ENCODE measurements around the gene GALNTL6.
"Not testable (repeated sequence)": the region's sequence is repeated elsewhere in the genome, so short reads cannot be mapped to it uniquely, and the experiment has no call there.

GALNTL6 gene

DNA sequence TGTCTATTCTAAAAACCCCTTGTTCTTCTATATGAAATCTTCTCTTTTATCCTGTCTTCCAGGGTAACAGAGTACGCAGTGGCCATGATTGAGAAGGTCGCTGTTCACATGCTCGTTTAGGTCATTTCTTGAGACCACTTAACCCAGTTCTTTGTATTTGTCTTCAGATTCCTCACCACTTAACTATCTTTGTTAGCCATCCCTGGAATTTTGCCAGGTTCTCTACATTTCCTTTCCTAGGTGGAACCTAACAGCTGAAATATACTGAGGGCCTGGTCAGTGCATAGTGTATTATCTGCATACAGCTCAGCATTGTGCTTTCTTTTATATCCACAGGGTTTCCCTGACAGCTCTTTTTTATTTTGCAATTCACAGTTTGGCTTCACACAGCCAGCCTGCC is 1206.5 kb downstream of the GALNTL6 start:
- DNase-seq (ENCODE audit: low spot score): no peak

GRCh38 chr4:173021746-173022573 is 1208.8 kb downstream of the GALNTL6 start:
- not testable (repeated sequence) for DNase-seq (ENCODE audit: low spot score)

GRCh38 chr4:173024203-173024602 is 1211.0 kb downstream of the GALNTL6 start:
- no peak for DNase-seq (ENCODE audit: low spot score)

DNA sequence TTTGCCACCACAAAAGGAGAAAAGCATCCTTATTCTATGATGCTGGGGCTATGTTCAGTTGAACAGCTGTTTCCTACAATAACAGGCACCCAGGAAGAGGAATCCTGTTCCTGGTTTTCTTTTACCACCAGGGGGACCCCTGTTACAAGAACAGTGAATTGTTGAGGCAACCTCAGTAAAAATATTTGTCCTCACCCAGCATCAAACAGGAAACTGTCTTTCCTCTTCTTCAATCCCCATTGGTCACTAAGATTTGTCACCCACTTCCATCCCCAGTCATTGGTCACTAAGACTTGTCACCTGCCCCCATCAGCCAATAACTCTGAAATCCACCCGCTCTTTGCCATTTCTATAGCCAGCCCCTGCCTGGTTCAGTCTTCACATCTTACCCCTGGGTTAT is 1211.9 kb downstream of the GALNTL6 start:
- DNase-seq (ENCODE audit: low spot score): peak; percentile 86

GRCh38 chr4:173037242-173037641 is 1224.0 kb downstream of the GALNTL6 start:
- no peak for DNase-seq (ENCODE audit: low spot score)

DNA sequence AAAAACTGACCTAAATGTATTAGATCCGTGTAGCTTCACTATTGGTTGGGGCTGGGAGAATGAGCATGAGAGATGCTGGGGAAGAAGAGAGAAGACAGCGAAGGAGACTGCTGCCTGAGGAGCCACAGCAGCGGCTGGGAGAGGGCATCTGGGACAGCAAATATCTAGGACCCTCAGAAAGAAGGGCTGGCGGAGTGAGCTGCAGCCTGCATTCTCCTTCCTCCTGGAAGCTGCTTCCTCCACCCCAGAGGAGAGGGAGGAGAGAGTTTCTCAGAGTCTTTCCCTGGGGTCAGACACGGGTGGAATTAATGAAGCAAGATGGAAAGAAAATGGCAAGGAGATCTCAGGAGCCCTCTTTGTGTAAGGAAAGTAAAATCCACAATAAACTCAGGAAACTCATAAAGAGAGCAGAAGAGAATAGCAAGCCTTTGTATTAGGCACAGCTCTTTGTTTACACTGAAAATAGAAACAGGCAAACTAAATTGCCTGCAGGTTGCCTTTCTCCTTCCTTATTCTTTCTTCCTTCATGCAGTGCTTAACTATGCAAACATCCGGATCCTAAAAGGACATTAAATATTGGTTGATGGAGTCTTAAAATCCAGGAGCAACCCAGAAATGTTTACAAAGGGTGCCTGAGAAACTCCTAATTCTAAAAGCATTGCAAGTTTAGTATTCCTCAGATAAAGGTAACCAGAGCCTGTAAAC is 1225.1 kb downstream of the GALNTL6 start:
- no peak for DNase-seq (ENCODE audit: low spot score)

GRCh38 chr4:173039617-173040577 is 1226.7 kb downstream of the GALNTL6 start:
- DNase-seq (ENCODE audit: low spot score): peak; percentile 92

GRCh38 chr4:173041482-173041881 is 1228.3 kb downstream of the GALNTL6 start:
- DNase-seq (ENCODE audit: low spot score): no peak

- DNase-seq (ENCODE audit: low spot score): not testable (repeated sequence)
Observed at GRCh38 chr4:173042139-173042538, 1228.9 kb downstream of the GALNTL6 start.

DNA sequence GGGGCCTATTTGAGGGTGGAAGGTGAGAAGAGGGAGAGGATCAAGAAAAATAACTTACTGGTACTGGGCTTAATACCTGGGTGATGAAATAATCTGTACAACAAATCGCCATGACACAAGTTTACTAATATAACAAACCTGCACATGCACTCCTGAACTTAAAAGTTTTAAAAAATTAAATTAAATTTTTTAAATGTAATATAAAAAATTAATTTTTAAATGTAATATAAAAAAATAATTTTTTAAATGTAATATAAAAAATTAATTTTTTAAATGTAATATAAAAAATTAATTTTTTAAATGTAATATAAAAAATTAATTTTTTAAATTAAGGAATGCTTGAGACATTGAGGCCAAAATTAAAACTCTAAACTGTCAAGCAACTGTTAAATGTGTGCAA is 1231.1 kb downstream of the GALNTL6 start:
- no peak for DNase-seq (ENCODE audit: low spot score)

GRCh38 chr4:173045571-173045970 is 1232.4 kb downstream of the GALNTL6 start:
- no peak for DNase-seq (ENCODE audit: low spot score)

DNA sequence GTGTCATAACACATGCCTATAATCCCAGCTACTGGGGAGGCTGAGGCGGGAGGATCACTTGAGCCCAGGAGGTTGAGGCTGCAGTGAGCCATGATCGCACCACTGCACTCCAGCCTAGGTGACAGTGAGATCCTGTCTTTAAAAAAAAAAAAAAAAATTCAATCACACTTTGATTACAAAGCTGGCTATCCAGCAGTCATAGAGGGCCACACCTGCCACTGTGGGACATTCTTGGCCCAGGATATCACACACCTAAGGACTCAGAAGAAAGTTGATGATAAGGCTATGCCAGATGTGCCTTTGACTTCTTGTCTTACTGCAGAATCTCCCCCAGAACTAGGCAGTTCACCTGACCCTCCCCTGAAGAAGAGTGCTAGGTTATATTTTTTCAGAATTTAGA is 1232.9 kb downstream of the GALNTL6 start:
- peak; percentile 39 for DNase-seq (ENCODE audit: low spot score)

DNA sequence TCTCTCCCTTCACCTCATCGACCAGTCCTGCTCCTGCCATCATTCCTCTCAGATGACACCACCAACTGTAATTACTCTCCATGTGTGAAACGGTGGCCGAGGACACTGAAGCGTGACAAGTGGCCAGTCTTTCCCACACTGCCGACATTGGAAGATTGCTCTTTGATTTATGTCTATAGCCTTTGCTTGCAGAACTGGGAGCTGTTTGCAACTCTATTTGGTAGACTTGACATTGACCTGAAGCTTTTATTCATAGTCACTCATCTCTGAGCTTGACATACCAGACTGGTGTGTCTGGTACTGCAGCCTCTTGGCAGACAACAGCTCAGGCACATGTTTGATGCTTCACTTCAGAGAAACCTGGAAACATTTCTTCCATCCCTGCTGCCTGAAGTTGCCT is 1233.6 kb downstream of the GALNTL6 start:
- peak; percentile 97 for DNase-seq (ENCODE audit: low spot score)

DNA sequence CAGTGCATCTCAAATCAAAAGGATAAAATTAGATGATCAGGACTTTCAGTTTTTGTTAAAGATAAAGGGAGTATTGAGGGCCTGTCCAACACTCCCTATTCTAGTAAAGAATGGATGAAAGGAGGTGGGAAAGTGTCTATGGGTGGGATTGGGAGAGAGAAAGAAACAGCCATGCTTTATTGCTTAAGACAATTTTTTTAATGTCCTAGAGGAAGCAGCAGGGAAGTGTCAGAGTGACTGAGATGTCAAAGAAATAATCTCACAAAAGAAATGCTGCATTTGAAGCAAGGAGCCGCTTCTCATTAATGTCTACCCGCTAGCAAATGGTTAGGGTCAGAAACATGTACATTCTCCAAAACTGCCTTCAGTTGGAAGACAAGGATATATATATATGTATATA is 1238.0 kb downstream of the GALNTL6 start:
- no peak for DNase-seq (ENCODE audit: low spot score)

GRCh38 chr4:173051716-173052115 is 1238.5 kb downstream of the GALNTL6 start:
- peak; percentile 29 for DNase-seq (ENCODE audit: low spot score)

GRCh38 chr4:173052439-173052838 is 1239.2 kb downstream of the GALNTL6 start:
- DNase-seq (ENCODE audit: low spot score): no peak

DNA sequence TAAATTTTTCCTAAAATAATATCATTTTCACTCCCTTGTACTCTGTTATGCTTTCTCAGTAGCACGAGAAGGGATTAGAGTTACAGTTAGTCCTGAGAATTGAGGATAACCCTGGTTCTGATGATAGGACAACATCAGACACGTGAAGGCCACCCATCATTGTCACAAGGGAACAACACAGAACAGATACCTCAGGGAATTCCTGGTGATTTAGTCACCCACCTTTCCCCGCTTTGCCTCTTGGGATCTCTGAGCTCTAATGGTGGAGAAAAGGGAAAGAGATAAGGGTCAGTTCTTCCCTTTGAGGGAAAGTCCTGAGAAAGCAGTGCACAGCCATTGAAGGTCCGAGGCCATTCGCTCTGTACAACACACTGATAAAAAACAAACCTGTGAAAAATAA is 1243.1 kb downstream of the GALNTL6 start:
- peak; percentile 26 for DNase-seq (ENCODE audit: low spot score)

DNA sequence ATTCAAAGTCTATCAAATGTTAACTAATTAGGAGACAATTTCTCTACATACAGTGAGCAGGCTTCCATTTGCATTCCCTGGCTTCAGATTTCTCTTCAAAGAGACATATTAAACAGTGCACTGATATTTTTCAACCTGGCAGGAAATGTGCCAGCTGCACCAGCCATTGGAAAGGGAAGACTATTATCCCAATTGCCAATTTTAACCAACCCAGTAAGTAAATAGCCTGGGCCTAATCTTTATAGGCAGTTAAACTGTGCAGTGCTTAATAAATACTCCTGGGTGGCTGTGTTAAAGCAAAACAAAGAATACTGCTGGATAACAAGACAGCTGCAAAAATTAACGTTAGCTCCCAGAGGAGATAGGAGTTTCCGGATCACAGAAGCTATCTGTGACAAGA is 1243.5 kb downstream of the GALNTL6 start:
- no peak for DNase-seq (ENCODE audit: low spot score)

DNA sequence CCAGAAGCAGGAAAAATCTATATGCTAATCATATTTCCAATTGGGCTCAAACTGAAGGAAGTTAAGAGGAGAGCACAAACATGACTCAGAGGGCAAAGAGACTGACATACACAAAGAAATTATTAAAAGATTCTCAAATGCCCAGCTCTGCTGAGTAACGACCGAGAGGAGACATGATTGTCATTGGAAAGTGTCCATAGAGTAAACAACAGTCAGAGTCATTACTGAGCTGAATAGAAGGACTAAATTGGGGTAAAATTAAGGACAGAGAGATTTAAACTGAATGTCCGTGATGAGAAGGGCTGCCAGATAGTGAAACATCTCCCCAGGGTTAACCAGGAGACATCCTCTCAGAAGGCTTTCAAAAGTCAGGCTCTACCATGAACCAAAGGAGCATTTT is 1244.2 kb downstream of the GALNTL6 start:
- DNase-seq (ENCODE audit: low spot score): peak; percentile 57

DNA sequence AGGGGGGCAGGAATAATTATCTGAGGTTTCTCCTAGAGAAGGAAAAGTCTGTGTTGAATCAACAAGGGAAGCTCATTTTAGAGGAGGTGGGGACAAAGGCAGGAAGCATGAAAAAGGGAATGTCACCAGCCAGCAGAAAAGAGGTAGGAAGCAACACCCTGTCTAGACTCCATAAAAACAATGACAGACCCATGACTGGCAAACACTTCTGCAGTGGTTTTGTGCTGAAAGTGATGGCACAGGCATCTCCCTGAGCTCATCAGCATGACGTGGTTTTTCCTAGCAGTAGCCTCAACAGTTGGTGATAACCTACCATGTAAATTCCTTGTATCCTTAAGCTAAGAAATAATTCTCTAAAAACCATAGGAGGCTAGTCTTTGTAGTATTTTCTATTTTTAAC is 1244.7 kb downstream of the GALNTL6 start:
- peak; percentile 82 for DNase-seq (ENCODE audit: low spot score)

DNA sequence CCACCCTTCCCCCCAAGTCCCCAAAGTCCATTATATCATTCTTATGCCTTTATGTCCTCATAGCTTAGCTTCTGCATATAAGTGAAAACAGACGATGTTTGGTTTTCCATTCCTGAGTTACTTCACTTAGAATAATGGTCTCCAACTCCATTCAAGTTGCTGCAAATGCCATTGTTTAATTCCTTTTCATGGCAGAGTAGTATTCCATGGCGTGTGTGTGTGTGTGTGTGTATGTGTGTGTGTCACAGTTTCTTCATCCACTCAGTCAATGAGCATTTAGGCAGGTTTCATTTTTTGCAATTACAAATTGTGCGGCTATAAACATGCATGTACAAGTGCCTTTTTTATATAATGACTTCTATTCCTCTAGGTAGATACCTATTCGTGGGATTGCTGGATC is 1248.0 kb downstream of the GALNTL6 start:
- DNase-seq (ENCODE audit: low spot score): no peak

DNA sequence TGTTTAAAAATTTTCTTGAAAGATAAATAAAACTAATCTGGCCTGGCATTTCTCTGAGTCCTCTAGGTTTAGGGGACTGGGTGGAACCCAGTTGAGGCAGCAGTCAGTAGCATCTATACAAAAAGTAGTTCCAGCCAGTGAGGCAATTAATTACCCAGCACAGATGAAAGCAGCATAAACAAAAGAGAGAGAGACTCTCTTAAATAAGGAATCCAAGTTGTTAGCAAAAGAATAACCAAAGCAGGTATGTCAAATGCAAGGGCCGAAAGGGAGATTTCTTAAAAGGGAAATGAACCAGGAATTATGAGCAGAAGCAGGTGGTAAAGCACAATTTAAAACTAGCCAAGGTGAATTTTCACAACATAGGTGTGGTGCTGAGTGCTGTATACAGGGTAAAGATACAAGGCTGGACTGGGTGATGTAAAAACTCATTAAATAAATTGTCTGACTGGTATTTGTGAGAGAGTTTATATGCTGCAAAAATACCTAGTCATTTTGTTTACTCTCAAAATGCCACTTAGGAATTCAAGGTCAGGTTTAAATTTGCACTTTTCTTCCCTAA is 1260.8 kb downstream of the GALNTL6 start:
- no peak for DNase-seq (ENCODE audit: low spot score)
